ENCODE measurements around the gene GOLGA6C.
"Not testable (repeated sequence)": the region's sequence is repeated elsewhere in the genome, so short reads cannot be mapped to it uniquely, and the experiment has no call there.

The GOLGA6C gene

DNA sequence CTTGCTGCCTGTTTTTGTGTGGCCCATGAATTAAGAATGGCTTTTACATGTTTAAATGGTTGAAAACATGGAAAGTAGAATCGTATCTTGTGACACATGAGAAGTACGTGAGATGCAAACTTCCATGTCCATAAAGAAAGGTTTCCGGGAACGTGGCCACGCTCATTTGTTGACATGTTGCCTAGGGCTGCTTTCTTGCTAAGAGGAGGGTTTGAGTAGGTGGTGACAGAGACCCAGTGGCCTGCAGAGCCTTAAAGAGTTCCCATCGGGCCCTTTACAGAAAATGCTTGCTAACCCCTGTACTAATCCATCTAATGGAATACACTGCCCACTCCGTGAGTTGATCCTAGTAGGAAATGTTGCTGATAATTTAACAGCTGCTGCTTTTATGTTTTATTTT lies 31.0 kb upstream of the GOLGA6C start:
- not testable (repeated sequence) for DNase-seq (ENCODE audit: low read depth in 1 of 2, low spot score in 1 of 2)

GRCh38 chr15:75227663-75228280 lies 30.4 kb upstream of the GOLGA6C start:
- no peak for DNase-seq (ENCODE audit: low read depth in 1 of 2, low spot score in 1 of 2)

DNA sequence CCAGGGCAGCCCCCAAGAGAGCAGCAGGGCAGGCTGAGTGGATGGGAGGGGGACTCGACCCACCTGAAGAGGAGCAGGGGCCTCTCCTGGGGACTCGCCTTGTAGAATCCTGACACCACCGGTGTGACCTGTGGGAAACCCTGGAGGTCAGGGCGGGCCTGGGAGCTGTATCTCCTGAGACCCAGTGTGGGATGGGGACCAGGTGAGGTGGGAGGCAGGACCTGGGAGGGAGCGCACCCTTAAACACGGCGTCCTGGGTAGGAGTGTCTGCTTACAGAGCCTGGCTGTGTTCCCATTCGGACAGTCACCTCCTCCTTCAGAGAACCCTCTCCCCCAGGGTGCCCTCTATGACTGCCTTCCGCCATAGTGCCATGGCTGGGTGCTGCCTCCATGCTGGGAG lies 29.3 kb upstream of the GOLGA6C start:
- no peak for DNase-seq (ENCODE audit: low read depth in 1 of 2, low spot score in 1 of 2)

GRCh38 chr15:75229191-75230015 lies 28.7 kb upstream of the GOLGA6C start:
- DNase-seq (ENCODE audit: low read depth in 1 of 2, low spot score in 1 of 2): no peak

DNA sequence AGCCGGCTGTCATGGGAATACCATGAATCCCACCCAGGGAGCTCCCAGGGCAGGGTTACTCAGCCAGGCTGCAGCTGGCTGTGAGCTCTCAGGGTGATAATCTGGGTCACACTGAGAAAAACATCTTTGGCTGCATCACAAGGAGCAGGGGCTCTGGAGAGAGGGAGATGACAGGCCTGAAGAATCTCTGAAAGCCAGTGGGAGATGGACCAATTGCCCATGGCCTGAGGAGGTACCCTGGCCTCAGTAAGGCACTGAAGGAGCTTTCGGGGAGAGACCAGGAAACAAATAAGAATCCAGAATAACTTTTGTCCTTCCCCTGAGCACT lies 28.2 kb upstream of the GOLGA6C start:
- DNase-seq (ENCODE audit: low read depth in 1 of 2, low spot score in 1 of 2): no peak

- no peak for DNase-seq (ENCODE audit: low read depth in 1 of 2, low spot score in 1 of 2)
These were observed 27.4 kb upstream of the GOLGA6C start for GRCh38 chr15:75230551-75231371.

- DNase-seq (ENCODE audit: low read depth in 1 of 2, low spot score in 1 of 2): no peak
These were observed 26.3 kb upstream of the GOLGA6C start for GRCh38 chr15:75231836-75232235.

DNA sequence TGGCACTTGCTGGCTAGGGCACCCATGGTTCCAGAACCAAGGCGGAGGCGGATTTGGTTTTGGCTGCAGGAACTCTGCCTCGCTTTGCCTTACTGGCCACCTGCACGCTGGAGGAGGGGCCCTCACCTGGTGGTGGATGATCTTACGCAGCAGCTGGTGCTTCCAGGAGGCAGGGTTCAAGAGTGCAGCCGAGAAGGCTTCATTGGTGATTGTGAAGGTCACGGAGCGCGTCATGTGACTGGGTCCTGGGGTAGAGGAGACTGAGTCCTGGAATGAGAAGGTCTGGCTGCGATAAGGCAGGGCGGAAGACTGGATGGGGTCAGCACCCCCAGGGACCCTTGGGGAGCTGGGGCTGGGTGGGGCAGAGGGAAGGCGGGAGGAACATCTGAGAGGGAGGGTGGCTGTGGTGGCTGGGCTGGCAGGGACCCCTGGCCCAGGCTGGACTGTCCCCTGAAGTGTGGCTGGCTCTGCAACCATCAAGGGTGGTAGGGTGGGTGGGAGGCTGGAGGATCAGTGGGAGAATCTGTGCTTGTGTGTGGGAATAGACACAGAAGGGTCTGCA lies 25.8 kb upstream of the GOLGA6C start:
- DNase-seq (ENCODE audit: low read depth in 1 of 2, low spot score in 1 of 2): no peak

- no peak for DNase-seq (ENCODE audit: low read depth in 1 of 2, low spot score in 1 of 2)
These were observed 25.2 kb upstream of the GOLGA6C start for GRCh38 chr15:75232826-75233503.

DNA sequence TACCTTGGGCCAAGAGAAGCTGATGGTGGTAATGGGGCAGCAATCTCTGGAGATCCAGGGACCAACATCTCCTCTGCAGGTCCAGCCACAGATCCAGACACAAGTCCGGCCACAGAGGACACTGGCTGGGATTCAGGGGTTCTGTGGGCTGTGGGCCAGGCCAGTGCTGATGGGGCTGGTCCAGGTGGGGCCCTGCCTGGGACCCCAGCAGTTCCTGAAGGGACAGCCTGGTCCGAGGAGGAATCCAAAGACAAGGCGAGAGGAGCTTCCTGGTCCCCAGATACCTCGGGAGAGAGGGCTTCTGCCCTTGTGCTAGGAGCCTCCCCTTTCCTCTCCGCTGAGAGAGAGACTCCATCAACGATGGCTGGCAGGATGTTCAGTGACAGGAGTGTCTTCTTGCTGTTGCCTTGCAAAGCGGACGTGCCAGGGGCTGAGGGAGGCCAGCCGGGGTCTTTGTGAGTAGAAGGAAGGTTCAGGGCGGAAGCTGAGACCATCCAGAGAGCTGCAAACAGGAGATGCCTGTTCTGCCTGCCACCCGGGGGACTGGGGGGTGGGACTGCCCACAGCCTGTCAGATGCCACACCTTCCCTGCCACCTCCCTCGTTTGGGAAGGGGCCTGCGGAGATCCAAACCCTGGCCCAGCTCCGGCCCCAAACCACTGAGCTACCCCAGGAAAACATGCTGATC lies 24.5 kb upstream of the GOLGA6C start:
- no peak for DNase-seq (ENCODE audit: low read depth in 1 of 2, low spot score in 1 of 2)

- DNase-seq (ENCODE audit: low read depth in 1 of 2, low spot score in 1 of 2): no peak
These were observed 23.8 kb upstream of the GOLGA6C start for GRCh38 chr15:75234191-75234810.

DNA sequence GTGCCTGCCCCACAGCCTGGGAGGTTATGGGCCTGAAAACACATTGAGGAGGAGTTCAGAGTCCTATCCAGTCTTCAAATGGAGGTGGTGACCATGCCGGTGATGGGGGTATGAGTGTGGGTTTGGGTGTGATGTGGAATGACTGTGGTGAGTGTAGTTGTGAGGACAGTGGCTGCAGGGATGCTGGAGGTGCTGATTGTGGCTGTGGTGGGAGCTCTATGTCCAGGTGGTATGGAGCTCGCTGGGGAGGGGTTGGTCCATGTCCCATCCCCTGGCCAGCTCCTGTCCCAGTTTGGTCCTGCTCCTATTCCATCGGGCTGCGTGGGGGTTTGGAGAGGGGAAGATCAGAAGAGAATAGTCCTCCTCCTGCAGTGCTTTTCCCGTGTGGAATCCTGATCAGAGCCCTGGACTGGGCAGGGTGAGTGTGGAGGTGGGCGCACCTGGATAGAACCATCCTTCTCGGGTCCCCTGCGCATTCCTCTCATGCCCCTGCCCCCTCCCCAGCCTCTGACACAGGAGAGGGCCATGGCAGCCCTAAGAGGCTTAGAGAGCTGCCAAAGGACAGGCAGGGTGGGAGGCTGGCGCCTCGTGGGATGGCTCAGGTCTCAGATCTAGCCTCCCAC lies 23.0 kb upstream of the GOLGA6C start:
- no peak for DNase-seq (ENCODE audit: low read depth in 1 of 2, low spot score in 1 of 2)

DNA sequence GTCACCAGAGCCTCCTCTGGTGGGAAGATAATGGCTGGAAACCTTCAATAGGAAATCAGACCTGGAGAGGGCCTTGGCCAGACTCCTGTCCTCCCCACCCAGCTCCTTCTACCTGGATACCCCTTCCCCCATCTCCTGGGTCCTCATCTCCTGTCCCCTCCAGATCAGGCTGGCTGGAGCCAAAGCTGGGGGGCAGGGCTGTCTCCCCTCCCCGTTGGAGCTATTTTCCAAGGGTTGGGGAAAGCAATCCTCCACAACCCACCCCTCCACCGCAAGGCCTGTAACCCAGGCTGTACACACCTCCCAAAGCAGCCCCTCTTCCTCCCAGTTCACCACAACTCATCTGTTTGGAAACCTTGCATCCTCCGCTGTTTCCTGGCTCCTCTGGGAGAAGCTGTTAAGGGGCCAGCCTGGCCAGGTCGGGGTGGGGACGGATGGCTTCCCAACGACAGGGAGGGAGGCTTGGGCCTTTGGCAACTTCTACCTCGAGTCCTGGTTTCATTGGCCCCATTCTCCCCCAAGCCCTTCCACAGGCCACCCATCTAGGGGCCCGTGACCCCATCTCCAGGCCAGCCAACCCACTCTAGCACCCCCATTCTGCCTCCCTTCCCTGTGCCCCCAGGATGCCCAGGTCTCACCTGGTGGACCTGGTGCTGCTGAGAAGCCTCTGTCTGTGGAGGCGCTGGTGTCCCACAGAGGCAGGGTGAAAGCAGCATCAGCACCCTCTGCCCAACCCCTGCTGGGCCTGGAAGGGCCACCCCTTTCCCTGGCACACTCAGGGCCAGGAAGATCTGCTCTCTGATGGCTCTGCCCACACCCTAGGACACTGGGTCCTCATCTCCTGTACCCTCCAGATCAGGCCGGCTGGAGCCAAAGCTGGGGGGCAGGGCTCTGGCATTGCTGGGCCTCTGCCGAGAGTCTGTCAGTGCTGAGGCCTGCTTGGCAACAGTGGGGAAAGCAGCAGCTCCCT lies 22.1 kb upstream of the GOLGA6C start:
- no peak for DNase-seq (ENCODE audit: low read depth in 1 of 2, low spot score in 1 of 2)

DNA sequence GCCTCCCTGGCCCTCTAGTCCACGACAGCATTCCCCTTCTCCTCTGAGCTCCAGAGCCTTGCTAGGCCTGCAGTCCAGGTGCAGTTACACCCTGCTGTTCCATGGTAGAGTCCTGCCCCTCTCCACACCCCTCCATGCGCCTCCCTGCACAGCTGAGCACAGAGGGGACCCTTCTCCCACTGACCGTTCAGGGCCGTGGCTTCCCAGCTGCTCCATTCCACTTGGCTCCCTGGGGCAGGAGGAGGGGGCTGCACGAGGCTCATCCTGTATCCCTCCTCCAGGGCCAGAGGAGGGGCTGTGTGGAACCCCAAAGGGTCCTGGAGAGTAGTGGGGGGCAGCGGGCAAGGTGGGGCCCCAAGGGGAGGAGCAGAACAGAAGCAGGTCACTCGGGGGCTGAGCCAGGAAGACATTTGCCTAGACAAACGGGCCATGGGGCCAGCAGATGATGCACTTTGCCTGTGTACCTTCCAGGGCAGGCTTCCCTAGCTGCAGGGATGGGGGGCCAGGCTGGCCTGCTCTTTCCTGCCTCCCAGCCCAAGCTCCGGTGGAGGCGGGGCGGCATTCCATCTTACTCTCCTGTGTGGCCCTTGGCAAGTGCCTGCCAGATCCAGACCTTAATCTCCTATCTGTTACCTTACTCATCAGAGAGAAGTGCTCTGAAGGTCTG lies 20.7 kb upstream of the GOLGA6C start:
- DNase-seq (ENCODE audit: low read depth in 1 of 2, low spot score in 1 of 2): no peak

DNA sequence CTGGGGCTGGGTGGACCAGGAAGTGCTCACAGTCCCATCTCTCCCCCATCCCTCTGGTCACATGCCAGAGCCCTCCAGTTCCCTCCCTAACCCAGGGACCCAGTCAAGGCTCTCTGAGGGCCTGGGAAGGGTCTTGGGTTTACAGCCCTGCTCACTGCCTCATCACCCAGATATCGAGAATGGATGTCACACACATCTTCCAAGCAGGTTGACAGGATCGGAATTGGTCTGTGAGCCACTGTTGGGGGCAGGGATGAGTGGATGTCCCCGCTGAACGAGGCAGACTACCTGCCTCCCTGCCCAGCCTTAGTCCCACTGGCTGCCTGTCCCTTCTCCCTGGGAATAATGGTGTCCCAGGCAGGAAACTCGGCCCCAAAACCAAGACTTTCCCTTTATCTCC lies 20.0 kb upstream of the GOLGA6C start:
- no peak for DNase-seq (ENCODE audit: low read depth in 1 of 2, low spot score in 1 of 2)

GRCh38 chr15:75245741-75246140 lies 12.4 kb upstream of the GOLGA6C start:
- not testable (repeated sequence) for DNase-seq (ENCODE audit: low read depth in 1 of 2, low spot score in 1 of 2)

- not testable (repeated sequence) for DNase-seq (ENCODE audit: low read depth in 1 of 2, low spot score in 1 of 2)
These were observed 9.1 kb upstream of the GOLGA6C start for GRCh38 chr15:75248991-75249390.

DNA sequence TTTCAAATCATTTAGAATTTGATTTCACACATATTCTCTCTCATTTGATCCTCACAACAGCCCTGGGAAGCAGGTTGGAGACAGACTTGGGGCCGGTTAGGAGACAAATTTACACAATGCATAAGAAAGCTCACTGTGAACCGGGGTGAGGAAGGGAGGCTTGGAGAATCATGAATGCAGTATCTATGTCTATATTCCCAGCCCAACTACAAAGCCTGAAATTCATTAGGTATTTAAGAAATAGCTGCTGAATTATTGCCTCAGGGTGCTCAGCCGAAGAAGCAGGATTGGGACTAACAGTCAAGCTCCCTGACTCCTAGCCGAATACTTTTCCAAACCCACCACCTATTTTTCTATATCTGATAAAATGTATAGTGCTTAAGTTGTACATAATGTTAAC lies 8.4 kb upstream of the GOLGA6C start:
- no peak for DNase-seq (ENCODE audit: low read depth in 1 of 2, low spot score in 1 of 2)
